ENCODE data around the gene LTK.
A peak's percentile ranks its signal among the peaks of the same experiment; 100 is the strongest.
"Not testable (repeated sequence)": the region's sequence is repeated elsewhere in the genome, so short reads cannot be mapped to it uniquely, and the experiment has no call there.

Gene LTK

GRCh38 chr15:41482110-41482877 is 31.3 kb downstream of the LTK start:
- FAIRE-seq: peak; percentile 12
- no peak for DNase-seq (ENCODE audit: extremely low spot score, insufficient read length, low read depth)

- FAIRE-seq: no peak
Measured at GRCh38 chr15:41480396-41481140, 33.1 kb downstream of the LTK start.

GRCh38 chr15:41476416-41477048 is 37.1 kb downstream of the LTK start:
- FAIRE-seq (no peak), DNase-seq (ENCODE audit: extremely low spot score, insufficient read length, low read depth) (no peak)

More at GRCh38 chr15:41480396-41481140, 33.1 kb downstream of the LTK start:
- no peak for DNase-seq (ENCODE audit: extremely low spot score, insufficient read length, low read depth)

- no peak for DNase-seq (ENCODE audit: extremely low spot score, insufficient read length, low read depth)
- FAIRE-seq: no peak
Measured at GRCh38 chr15:41474941-41475340, 38.7 kb downstream of the LTK start.

GRCh38 chr15:41474436-41474835 is 39.2 kb downstream of the LTK start:
- DNase-seq (ENCODE audit: extremely low spot score, insufficient read length, low read depth) (no peak), FAIRE-seq (no peak)

GRCh38 chr15:41473418-41473817 is 40.2 kb downstream of the LTK start:
- FAIRE-seq (no peak), DNase-seq (ENCODE audit: extremely low spot score, insufficient read length, low read depth) (no peak)

GRCh38 chr15:41469644-41470043 is 44.0 kb downstream of the LTK start:
- not testable (repeated sequence) for FAIRE-seq; DNase-seq (ENCODE audit: extremely low spot score, insufficient read length, low read depth)

- DNase-seq (ENCODE audit: extremely low spot score, insufficient read length, low read depth): no peak
- no peak for FAIRE-seq
Measured at GRCh38 chr15:41466711-41467110, 46.9 kb downstream of the LTK start.

- DNase-seq (ENCODE audit: extremely low spot score, insufficient read length, low read depth) (no peak), FAIRE-seq (peak; percentile 73)
Measured at GRCh38 chr15:41465822-41466421, 47.7 kb downstream of the LTK start.

- FAIRE-seq: no peak
- no peak for DNase-seq (ENCODE audit: extremely low spot score, insufficient read length, low read depth)
Measured at GRCh38 chr15:41464889-41465580, 48.6 kb downstream of the LTK start.

- no peak for DNase-seq (ENCODE audit: extremely low spot score, insufficient read length, low read depth)
Measured at GRCh38 chr15:41462084-41462795, 51.4 kb downstream of the LTK start.

More at GRCh38 chr15:41462084-41462795, 51.4 kb downstream of the LTK start:
- FAIRE-seq: no peak
